ENCODE measurements around the gene C6orf136. TPM values are rescaled to one million over a fixed set of nuclear protein-coding genes. Genes with fewer than 3 reads are reported as not detected.
"Not testable (repeated sequence)": the region's sequence is repeated elsewhere in the genome, so short reads cannot be mapped to it uniquely, and the experiment has no call there.

The C6orf136 gene
- total RNA-seq, 2 experiments from 2014 or later: 35.8 to 37.1 TPM

- H3K36me3 Mint-ChIP-seq: peaks cover 8% of the 10 kb centered on the region
- no peak for DNase-seq
- H3K4me1 Mint-ChIP-seq: peaks cover 21% of the 10 kb centered on the region
- peak overlapping the region; percentile 21 for H3K27ac Mint-ChIP-seq
- H3K9me3 Mint-ChIP-seq: no peaks in the 10 kb centered on the region
- no peak overlapping the region for H3K4me3 Mint-ChIP-seq
- H3K27me3 Mint-ChIP-seq: no peaks in the 10 kb centered on the region
These were observed 6.5 kb upstream of the C6orf136 start for GRCh38 chr6:30640481-30640880.

- H3K4me1 Mint-ChIP-seq: peaks cover 21% of the 10 kb centered on the region
- no peak for DNase-seq
- H3K27ac Mint-ChIP-seq: peak overlapping the region; percentile 9
- H3K36me3 Mint-ChIP-seq: peaks cover 7% of the 10 kb centered on the region
- H3K9me3 Mint-ChIP-seq: no peaks in the 10 kb centered on the region
- H3K4me3 Mint-ChIP-seq: no peak overlapping the region
- H3K27me3 Mint-ChIP-seq: no peaks in the 10 kb centered on the region
These were observed 5.9 kb upstream of the C6orf136 start for GRCh38 chr6:30641048-30641447.

GRCh38 chr6:30643656-30644055 is 3.3 kb upstream of the C6orf136 start:
- Mint-ChIP-seq H3K27ac (no peak overlapping the region), H3K36me3 (peaks cover 10% of the 10 kb centered on the region), H3K9me3 (no peaks in the 10 kb centered on the region), H3K27me3 (no peaks in the 10 kb centered on the region), H3K4me3 (no peak overlapping the region), H3K4me1 (peaks cover 34% of the 10 kb centered on the region)
- DNase-seq: no peak

- Mint-ChIP-seq H3K4me1 (peaks cover 40% of the 10 kb centered on the region), H3K36me3 (peaks cover 14% of the 10 kb centered on the region), H3K4me3 (no peak overlapping the region), H3K9me3 (no peaks in the 10 kb centered on the region), H3K27ac (no peak overlapping the region), H3K27me3 (no peaks in the 10 kb centered on the region)
- DNase-seq: no peak
These were observed 2.2 kb upstream of the C6orf136 start for GRCh38 chr6:30644769-30645168.

DNA sequence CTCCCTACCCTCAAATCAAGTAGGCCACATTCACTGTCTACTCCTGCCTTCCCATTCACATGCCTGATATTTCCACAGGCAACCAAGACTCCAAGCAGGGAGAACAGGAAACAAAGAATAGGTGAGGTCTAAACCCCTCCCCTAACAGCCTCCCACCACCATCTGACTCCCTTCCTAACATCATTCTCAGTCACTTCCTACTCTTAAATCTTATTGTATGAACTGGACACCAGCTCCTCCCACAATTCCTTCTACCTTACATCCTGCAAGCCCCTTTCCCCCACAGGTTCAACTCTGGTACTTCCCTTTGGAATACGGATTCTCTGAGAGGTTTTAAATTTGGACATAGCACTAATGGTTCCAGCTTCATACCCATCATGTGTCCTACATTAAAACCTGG is 944 bp upstream of the C6orf136 start:
- H3K4me1 Mint-ChIP-seq: peaks cover 34% of the 10 kb centered on the region
- DNase-seq: no peak

DNA sequence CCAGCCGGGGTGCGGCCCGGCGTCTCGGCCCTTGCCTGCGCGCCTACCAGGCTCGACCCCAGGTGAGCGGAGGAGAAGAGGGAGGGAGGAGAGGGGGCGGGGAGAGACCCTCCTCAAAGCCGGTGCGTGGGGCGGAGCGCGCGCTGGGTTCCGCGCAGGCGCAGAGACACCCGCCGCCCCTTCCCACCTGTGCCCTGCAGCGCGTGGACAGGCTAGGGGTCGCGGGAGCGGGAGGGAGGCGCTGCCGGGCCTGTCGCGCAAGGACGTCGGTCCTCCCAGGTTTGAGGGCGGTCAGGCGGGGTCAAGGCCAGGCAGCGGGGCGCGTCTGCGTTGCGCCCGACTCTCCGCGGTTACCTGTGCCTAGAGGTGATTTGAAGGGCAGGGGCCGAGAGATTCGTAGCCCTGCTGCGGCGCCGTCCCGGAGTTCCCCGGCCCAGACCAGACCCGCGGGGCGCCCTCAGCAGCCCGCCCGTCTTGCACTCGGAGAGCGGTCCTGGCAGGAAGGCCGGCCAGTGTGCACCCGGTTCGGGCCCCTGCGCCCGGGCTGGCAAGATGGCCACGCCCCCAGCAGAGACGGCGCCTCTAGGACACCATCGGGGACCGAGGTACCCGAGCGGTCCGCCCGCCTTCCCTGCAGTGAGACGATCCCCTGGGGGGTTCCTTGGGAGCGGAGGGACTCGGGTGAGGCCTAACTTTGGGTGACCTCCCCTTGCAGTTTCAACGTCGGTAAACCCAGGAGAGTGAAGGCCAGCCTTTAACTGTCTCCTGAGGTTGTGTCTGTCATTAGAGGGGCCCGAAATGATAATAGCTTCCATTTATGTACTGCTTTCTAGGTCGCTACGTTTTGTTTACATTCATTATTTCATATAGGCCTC is 546 bp downstream of the C6orf136 start:
- DNase-seq: peak; percentile 88
- peaks cover 26% of the 10 kb centered on the region for H3K4me1 Mint-ChIP-seq
- H3K36me3 Mint-ChIP-seq: peaks cover 21% of the 10 kb centered on the region
- H3K27me3 Mint-ChIP-seq: no peaks in the 10 kb centered on the region
- peak overlapping the region; percentile 92 for H3K27ac Mint-ChIP-seq
- H3K9me3 Mint-ChIP-seq: no peaks in the 10 kb centered on the region
- peak overlapping the region; percentile 91 for H3K4me3 Mint-ChIP-seq

More for the DNA sequence above, 944 bp upstream of the C6orf136 start:
- Mint-ChIP-seq H3K36me3 (peaks cover 15% of the 10 kb centered on the region), H3K27me3 (no peaks in the 10 kb centered on the region), H3K27ac (peak overlapping the region; percentile 34), H3K9me3 (no peaks in the 10 kb centered on the region), H3K4me3 (peak overlapping the region; percentile 91)

DNA sequence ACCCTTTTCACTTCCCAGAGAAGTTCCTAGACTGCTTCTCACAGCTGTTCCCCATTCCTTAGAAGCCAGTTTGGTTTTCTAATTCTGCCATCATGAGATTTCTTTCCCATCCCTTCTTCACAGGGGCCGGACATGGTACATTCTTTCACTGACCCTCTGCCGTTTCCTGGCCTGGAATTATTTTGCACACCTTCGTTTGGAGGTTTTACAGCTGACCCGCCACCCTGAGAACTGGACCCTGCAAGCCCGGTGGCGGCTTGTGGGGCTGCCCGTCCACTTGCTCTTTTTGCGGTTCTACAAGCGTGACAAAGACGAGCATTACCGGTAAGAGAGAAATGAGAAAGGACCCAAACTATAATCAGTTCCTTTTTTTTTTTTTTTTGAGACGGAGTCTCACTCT is 4.2 kb downstream of the C6orf136 start:
- Mint-ChIP-seq H3K4me1 (peaks cover 20% of the 10 kb centered on the region), H3K9me3 (no peaks in the 10 kb centered on the region), H3K4me3 (no peak overlapping the region), H3K36me3 (peaks cover 24% of the 10 kb centered on the region), H3K27ac (no peak overlapping the region), H3K27me3 (no peaks in the 10 kb centered on the region)
- DNase-seq: no peak

DNA sequence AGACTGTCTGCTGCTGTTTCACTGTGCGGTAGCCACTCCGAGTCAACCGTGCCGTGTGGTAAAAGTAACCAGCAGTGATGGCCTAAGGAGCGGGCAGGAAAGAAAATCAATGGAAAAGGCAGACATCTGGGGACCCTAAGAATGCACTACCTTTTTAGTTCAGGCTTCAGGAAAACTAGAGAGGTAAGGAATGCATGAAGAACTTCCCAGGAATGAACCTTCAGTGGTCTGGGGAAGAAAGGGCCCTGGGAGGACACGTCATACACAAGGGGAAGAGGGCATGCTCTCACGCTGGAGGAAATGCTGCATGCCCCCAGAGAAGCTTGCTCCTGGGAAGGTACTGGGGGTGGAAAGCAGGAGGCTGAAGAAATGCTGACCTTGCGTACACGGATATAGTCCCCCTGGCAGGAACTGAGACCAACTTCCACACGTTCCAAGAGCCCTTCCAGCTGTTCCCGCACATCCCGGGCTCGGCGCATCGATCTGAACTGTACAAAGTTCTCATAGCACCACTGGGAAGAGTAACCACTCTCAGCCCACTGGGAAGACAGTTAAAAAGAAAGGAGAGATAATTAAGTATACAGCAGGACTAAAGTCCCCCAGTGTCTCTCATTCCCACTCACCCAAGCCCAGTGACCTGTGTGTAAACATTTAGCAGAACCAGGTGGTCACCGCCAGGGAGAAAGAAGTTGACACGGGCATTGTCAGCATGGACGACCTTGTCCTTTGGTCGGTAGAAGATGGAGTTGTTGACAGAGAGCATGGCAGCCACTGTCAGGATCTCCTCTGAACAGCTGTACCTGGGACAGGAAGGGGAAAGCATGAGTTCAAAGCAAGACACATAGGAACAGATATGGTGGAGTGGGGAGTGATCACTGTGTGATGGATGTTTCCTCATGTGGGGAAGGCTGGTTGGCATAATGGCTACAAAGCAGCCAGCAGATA is 8.1 kb downstream of the C6orf136 start:
- Mint-ChIP-seq H3K27ac (no peak overlapping the region), H3K36me3 (peaks cover 23% of the 10 kb centered on the region), H3K4me1 (peaks cover 4% of the 10 kb centered on the region), H3K27me3 (no peaks in the 10 kb centered on the region), H3K4me3 (no peak overlapping the region), H3K9me3 (no peaks in the 10 kb centered on the region)
- no peak for DNase-seq

- Mint-ChIP-seq H3K36me3 (peaks cover 24% of the 10 kb centered on the region), H3K27ac (no peak overlapping the region), H3K4me3 (no peak overlapping the region), H3K27me3 (no peaks in the 10 kb centered on the region), H3K4me1 (peaks cover 4% of the 10 kb centered on the region), H3K9me3 (no peaks in the 10 kb centered on the region)
- no peak for DNase-seq
These were observed 8.8 kb downstream of the C6orf136 start for GRCh38 chr6:30655743-30656094.

DNA sequence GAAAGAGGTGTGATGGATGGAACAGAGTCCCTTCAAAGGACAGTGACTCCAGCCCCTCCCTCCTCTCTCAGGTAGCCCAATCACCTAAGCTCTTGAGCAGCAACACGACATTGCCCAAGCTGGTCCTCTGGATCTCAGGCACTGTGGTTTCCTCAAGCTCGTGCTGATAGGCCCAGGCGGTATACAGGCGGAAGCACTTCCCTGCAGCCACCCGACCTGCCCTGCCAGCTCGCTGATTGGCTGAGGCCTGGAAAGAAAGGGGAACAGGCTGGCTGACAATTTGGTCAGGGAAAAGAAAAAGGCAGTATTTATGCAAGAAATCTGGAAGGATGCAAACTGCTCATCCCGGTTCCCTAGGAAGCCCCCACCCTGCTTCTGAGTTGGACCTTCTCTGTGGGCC is 9.6 kb downstream of the C6orf136 start:
- Mint-ChIP-seq H3K27me3 (no peaks in the 10 kb centered on the region), H3K36me3 (peaks cover 27% of the 10 kb centered on the region), H3K27ac (no peak overlapping the region), H3K4me3 (no peak overlapping the region), H3K4me1 (peaks cover 4% of the 10 kb centered on the region), H3K9me3 (no peaks in the 10 kb centered on the region)
- DNase-seq: no peak

- no peak for DNase-seq
- no peaks in the 10 kb centered on the region for H3K27me3 Mint-ChIP-seq
- no peak overlapping the region for H3K4me3 Mint-ChIP-seq
- H3K27ac Mint-ChIP-seq: no peak overlapping the region
- no peaks in the 10 kb centered on the region for H3K9me3 Mint-ChIP-seq
- peaks cover 4% of the 10 kb centered on the region for H3K4me1 Mint-ChIP-seq
- H3K36me3 Mint-ChIP-seq: peaks cover 28% of the 10 kb centered on the region
These were observed 10.5 kb downstream of the C6orf136 start for GRCh38 chr6:30657454-30657853.

GRCh38 chr6:30657922-30658321 is 11.0 kb downstream of the C6orf136 start:
- H3K27ac Mint-ChIP-seq, H3K9me3 Mint-ChIP-seq, H3K4me3 Mint-ChIP-seq, H3K27me3 Mint-ChIP-seq, H3K4me1 Mint-ChIP-seq, DNase-seq: not testable (repeated sequence)
- peaks cover 33% of the 10 kb centered on the region for H3K36me3 Mint-ChIP-seq

DNA sequence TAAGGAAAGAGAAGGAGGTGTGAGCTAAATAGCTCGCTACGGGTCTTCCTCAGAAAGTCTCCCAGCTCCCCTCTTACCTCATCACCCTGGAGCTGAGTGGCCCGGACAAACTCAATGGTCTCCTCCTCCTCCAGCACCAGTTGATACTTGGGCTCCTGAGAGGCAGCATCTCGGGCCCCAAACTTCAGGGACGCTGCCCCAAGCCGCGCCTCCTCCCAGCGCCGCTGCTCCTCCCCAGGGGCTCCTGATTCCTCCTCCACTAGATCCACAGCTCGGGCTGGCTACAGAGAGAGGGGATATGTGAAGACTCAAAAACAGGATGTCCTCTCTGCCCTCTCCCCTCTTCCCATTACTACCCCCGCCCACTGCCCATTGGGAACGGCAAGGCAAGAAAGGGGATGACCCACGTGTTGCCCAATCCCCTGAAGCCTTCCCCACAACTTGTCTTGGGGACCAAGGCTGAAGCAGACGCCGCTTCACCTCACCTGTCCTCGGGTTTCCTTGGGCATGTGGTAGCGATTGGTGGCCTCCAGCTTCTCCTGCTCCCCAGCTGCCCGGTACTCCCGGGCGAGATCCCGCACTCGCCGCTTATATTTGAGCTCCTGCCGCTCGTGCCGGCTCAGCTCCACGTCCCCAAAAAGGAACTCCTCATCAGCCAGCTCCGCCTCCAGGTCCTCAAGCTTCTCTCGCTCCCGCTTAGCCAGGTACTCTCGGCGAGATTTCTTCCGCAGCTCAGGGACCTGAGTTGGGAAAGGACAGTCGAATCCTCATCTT is 18.2 kb downstream of the C6orf136 start:
- DNase-seq: no peak
- no peaks in the 10 kb centered on the region for H3K27me3 Mint-ChIP-seq
- peaks cover 18% of the 10 kb centered on the region for H3K4me1 Mint-ChIP-seq
- no peak overlapping the region for H3K4me3 Mint-ChIP-seq
- H3K36me3 Mint-ChIP-seq: peaks cover 26% of the 10 kb centered on the region
- no peaks in the 10 kb centered on the region for H3K9me3 Mint-ChIP-seq
- peak overlapping the region; percentile 12 for H3K27ac Mint-ChIP-seq

GRCh38 chr6:30666300-30666699 is 19.4 kb downstream of the C6orf136 start:
- not testable (repeated sequence) for H3K27me3 Mint-ChIP-seq, H3K9me3 Mint-ChIP-seq
- H3K4me3 Mint-ChIP-seq: peak overlapping the region; percentile 14
- peaks cover 26% of the 10 kb centered on the region for H3K36me3 Mint-ChIP-seq
- H3K27ac Mint-ChIP-seq: peak overlapping the region; percentile 82
- H3K4me1 Mint-ChIP-seq: peaks cover 25% of the 10 kb centered on the region
- peak; percentile 72 for DNase-seq

Data from activated naive CD8-positive, alpha-beta T cell treated with anti-CD3 and anti-CD28 coated beads for 36 hours (primary cell).